Bronchial epithelial cell (primary cell): ENCODE results near the gene ABCG8. TPM values are rescaled to one million over a fixed set of nuclear protein-coding genes. Genes with fewer than 3 reads are reported as not detected.
"Not testable (repeated sequence)": the region's sequence is repeated elsewhere in the genome, so short reads cannot be mapped to it uniquely, and the experiment has no call there.

Source experiments
- DNase-seq: peaks from one replicate; pipeline ENCODE4 v3.0.0-alpha.2; 2010; ENCODE audit warnings: low read depth
- FAIRE-seq: peaks from 2 replicates; lab custom pipeline; 2011; peaks lifted over from hg19 to GRCh38; lab: Jason Lieb, UNC
- H3K27me3 ChIP-seq: 2 replicates; pipeline ENCODE4 v1.5.1; 2011; ENCODE audit warnings: low read length; ENCODE audit not compliant: control insufficient read depth, insufficient read depth
- H3K36me3 ChIP-seq: 2 replicates; pipeline ENCODE4 v1.5.1; 2011; ENCODE audit warnings: low read length; ENCODE audit not compliant: control insufficient read depth, insufficient read depth
- H3K4me3 ChIP-seq: 2 replicates; pipeline ENCODE4 v1.5.1; 2011; ENCODE audit warnings: mild to moderate bottlenecking, low read depth, low read length, control low read depth
- CTCF ChIP-seq: IDR thresholded peaks from 2 replicates; pipeline ENCODE4 v1.5.1; 2011; ENCODE audit warnings: mild to moderate bottlenecking, moderate library complexity, low read length, control low read depth, inconsistent platforms; ENCODE audit not compliant: insufficient read depth, severe bottlenecking
- total RNA-seq: library from RNA; depleted of rRNA; stranded (reverse); fragments of >200 nt; gene quantifications from 2 replicates; pipeline ENCODE4 v1.2.1, GENCODE V29; 2014

ABCG8 gene
- total RNA-seq, 1 donor from 2014 or later: not detected

GRCh38 chr2:43905371-43905803 is 66.6 kb downstream of the ABCG8 start:
- Histone ChIP-seq H3K36me3 (peaks cover 4% of the 10 kb centered on the region), H3K27me3 (no peaks in the 10 kb centered on the region), H3K4me3 (no peak overlapping the region)
- no peak for FAIRE-seq
- DNase-seq: no peak
- TF ChIP-seq CTCF: no peak

- H3K36me3 ChIP-seq: peaks cover 4% of the 10 kb centered on the region
- no peak overlapping the region for H3K4me3 ChIP-seq
- no peak for FAIRE-seq
- no peak for TF ChIP-seq CTCF
- H3K27me3 ChIP-seq: no peaks in the 10 kb centered on the region
- DNase-seq: no peak
Measured at GRCh38 chr2:43905871-43906270, 67.1 kb downstream of the ABCG8 start.

- FAIRE-seq (no peak), DNase-seq (no peak)
- Histone ChIP-seq H3K4me3 (no peak overlapping the region), H3K27me3 (no peaks in the 10 kb centered on the region), H3K36me3 (peaks cover 4% of the 10 kb centered on the region)
- no peak for TF ChIP-seq CTCF
Measured at GRCh38 chr2:43906448-43907109, 67.8 kb downstream of the ABCG8 start.

GRCh38 chr2:43911136-43911790 is 72.5 kb downstream of the ABCG8 start:
- not testable (repeated sequence) for FAIRE-seq
- DNase-seq: peak; percentile 3

GRCh38 chr2:43924463-43924862 is 85.7 kb downstream of the ABCG8 start:
- no peak for FAIRE-seq
- H3K36me3 ChIP-seq: peaks cover 4% of the 10 kb centered on the region
- no peaks in the 10 kb centered on the region for H3K27me3 ChIP-seq
- H3K4me3 ChIP-seq: no peak overlapping the region
- TF ChIP-seq CTCF: no peak
- DNase-seq: no peak

More at GRCh38 chr2:43911136-43911790, 72.5 kb downstream of the ABCG8 start:
- not testable (repeated sequence) for H3K36me3 ChIP-seq, H3K27me3 ChIP-seq, H3K4me3 ChIP-seq

GRCh38 chr2:43925431-43925830 is 86.7 kb downstream of the ABCG8 start:
- Histone ChIP-seq H3K4me3 (no peak overlapping the region), H3K27me3 (no peaks in the 10 kb centered on the region), H3K36me3 (peaks cover 4% of the 10 kb centered on the region)
- no peak for DNase-seq
- no peak for TF ChIP-seq CTCF
- no peak for FAIRE-seq
